ENCODE data around the gene SPCS1. TPM values are rescaled to one million over a fixed set of nuclear protein-coding genes. Genes with fewer than 3 reads are reported as not detected.

The SPCS1 gene
- total RNA-seq, 1 experiment from 2014 or later: 133 TPM

GRCh38 chr3:52678265-52679198 lies 27.4 kb upstream of the SPCS1 start:
- Histone ChIP-seq H3F3A (ENCODE audit: low read length, unreplicated experiment) (no peaks in the 10 kb centered on the region), H3K79me2 (ENCODE audit: low read length) (peaks cover 55% of the 10 kb centered on the region), H2AFZ (ENCODE audit: low read length) (no peak overlapping the region), H4K20me1 (ENCODE audit: low read length) (no peaks in the 10 kb centered on the region), H3K9ac (ENCODE audit: low read length) (no peak overlapping the region), H3K9me3 (ENCODE audit: low read length) (no peaks in the 10 kb centered on the region), H3K4me1 (ENCODE audit: insufficient read depth, low read length) (peaks cover 15% of the 10 kb centered on the region), H3K27ac (ENCODE audit: low read length) (no peak overlapping the region), H3K27me3 (ENCODE audit: low read length) (no peaks in the 10 kb centered on the region), H3K4me3 (ENCODE audit: low read length) (no peak overlapping the region), H3K9me2 (replicated peaks; ENCODE audit: low read length) (no peaks in the 10 kb centered on the region), H3K36me3 (ENCODE audit: low read depth, low read length) (peaks cover 44% of the 10 kb centered on the region), H3K4me2 (ENCODE audit: low read length) (no peak overlapping the region)
- POLR2A ChIA-PET (ENCODE audit: unreplicated experiment): no interaction called here
- BruUV-seq (replicated peaks): no TSS peak
- peak; percentile 38; the same call in 1 of the 2 replicates for ATAC-seq
- CTCF ChIA-PET: no interaction called here
- intact Hi-C loops (cut with micrococcal nuclease): no loop called here
- DNase-seq: no peak
- no peak for TF ChIP-seq CTCF (conservative IDR thresholded peaks at IDR 0.05; ENCODE audit: low read depth, low read length)
- no peak for TF ChIP-seq EZH2phosphoT487 (IDR thresholded peaks at IDR 0.05; ENCODE audit: borderline replicate concordance, low read length)
- no peak for TF ChIP-seq EZH2 (IDR thresholded peaks at IDR 0.05; ENCODE audit: low read length, unreplicated experiment)

DNA sequence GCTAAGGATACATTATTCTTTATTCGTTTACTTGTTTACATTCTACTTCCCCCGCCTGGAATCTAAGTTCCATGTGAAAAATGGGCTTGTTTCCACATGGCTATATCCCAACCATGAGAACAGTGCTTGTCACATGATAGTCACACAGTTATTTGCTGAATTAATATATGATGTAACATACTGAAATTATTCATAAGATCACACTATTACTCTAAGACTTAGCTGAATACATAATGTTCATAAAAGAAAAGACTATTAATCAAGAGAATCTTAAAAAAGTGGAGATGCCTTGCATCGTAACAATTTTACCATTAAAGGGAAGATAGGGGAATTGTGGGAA lies 26.7 kb upstream of the SPCS1 start:
- POLR2A ChIA-PET (ENCODE audit: unreplicated experiment): no interaction called here
- no peak; the same call in 1 of the 2 replicates for ATAC-seq
- DNase-seq: no peak

More for the DNA sequence above, 26.7 kb upstream of the SPCS1 start:
- no peaks in the 10 kb centered on the region for H4K20me1 ChIP-seq (ENCODE audit: low read length)
- no peaks in the 10 kb centered on the region for H3K9me2 ChIP-seq (replicated peaks; ENCODE audit: low read length)
- H3K9me3 ChIP-seq (ENCODE audit: low read length): no peaks in the 10 kb centered on the region
- intact Hi-C loops (cut with micrococcal nuclease): no loop called here
- CTCF ChIA-PET: no interaction called here
- no peaks in the 10 kb centered on the region for H3F3A ChIP-seq (ENCODE audit: low read length, unreplicated experiment)
- no peak overlapping the region for H3K9ac ChIP-seq (ENCODE audit: low read length)
- peaks cover 20% of the 10 kb centered on the region for H3K4me1 ChIP-seq (ENCODE audit: insufficient read depth, low read length)
- H3K36me3 ChIP-seq (ENCODE audit: low read depth, low read length): peaks cover 44% of the 10 kb centered on the region
- TF ChIP-seq EZH2phosphoT487 (IDR thresholded peaks at IDR 0.05; ENCODE audit: borderline replicate concordance, low read length): no peak
- TF ChIP-seq EZH2 (IDR thresholded peaks at IDR 0.05; ENCODE audit: low read length, unreplicated experiment): no peak
- TF ChIP-seq CTCF (conservative IDR thresholded peaks at IDR 0.05; ENCODE audit: low read depth, low read length): no peak
- H3K27me3 ChIP-seq (ENCODE audit: low read length): no peaks in the 10 kb centered on the region
- H2AFZ ChIP-seq (ENCODE audit: low read length): no peak overlapping the region
- H3K79me2 ChIP-seq (ENCODE audit: low read length): peaks cover 61% of the 10 kb centered on the region
- H3K4me3 ChIP-seq (ENCODE audit: low read length): no peak overlapping the region
- no peak overlapping the region for H3K27ac ChIP-seq (ENCODE audit: low read length)
- no TSS peak for BruUV-seq (replicated peaks)
- no peak overlapping the region for H3K4me2 ChIP-seq (ENCODE audit: low read length)
